HG02678 (cell line): ENCODE measurements around the gene HLA-A.
"Not testable (repeated sequence)": the region's sequence is repeated elsewhere in the genome, so short reads cannot be mapped to it uniquely, and the experiment has no call there.

Experiments
- ATAC-seq: cut with Tn5 transposase; IDR thresholded peaks from one replicate; pipeline ENCODE4 v1.9.1; 2021; ENCODE audit warnings: mild to moderate bottlenecking, moderate library complexity; ENCODE audit not compliant: unreplicated experiment

HLA-A gene

GRCh38 chr6:29959467-29959866 is 17.1 kb downstream of the HLA-A start:
- no peak for ATAC-seq

- no peak for ATAC-seq
Observed at GRCh38 chr6:29961966-29962365, 19.6 kb downstream of the HLA-A start.

GRCh38 chr6:29963697-29964096 is 21.4 kb downstream of the HLA-A start:
- not testable (repeated sequence) for ATAC-seq

- ATAC-seq, result no peak
Observed at GRCh38 chr6:29964518-29964886, 22.2 kb downstream of the HLA-A start.

GRCh38 chr6:29964887-29965562 is 22.7 kb downstream of the HLA-A start:
- ATAC-seq, result peak; percentile 96

- no peak for ATAC-seq
Observed at GRCh38 chr6:29965563-29965872, 23.2 kb downstream of the HLA-A start.

- peak; percentile 42 for ATAC-seq
Observed at GRCh38 chr6:29965873-29966601, 23.7 kb downstream of the HLA-A start.

GRCh38 chr6:29967379-29968010 is 25.2 kb downstream of the HLA-A start:
- no peak for ATAC-seq

GRCh38 chr6:29968130-29968529 is 25.8 kb downstream of the HLA-A start:
- ATAC-seq, result no peak

- ATAC-seq, result no peak
Observed at GRCh38 chr6:29968905-29969304, 26.6 kb downstream of the HLA-A start.

GRCh38 chr6:29970711-29971110 is 28.4 kb downstream of the HLA-A start:
- no peak for ATAC-seq

- ATAC-seq, result no peak
Observed at GRCh38 chr6:29974901-29975560, 32.7 kb downstream of the HLA-A start.

- ATAC-seq, result no peak
Observed at GRCh38 chr6:29975561-29975907, 33.2 kb downstream of the HLA-A start.

- ATAC-seq, result no peak
Observed at GRCh38 chr6:29976253-29976587, 33.9 kb downstream of the HLA-A start.

- peak; percentile 69 for ATAC-seq
Observed at GRCh38 chr6:29976588-29977424, 34.5 kb downstream of the HLA-A start.

GRCh38 chr6:29977425-29977727 is 35.0 kb downstream of the HLA-A start:
- ATAC-seq, result no peak

- ATAC-seq, result not testable (repeated sequence)
Observed at GRCh38 chr6:29980013-29980412, 37.7 kb downstream of the HLA-A start.

- ATAC-seq, result no peak
Observed at GRCh38 chr6:29980511-29980910, 38.2 kb downstream of the HLA-A start.

GRCh38 chr6:29981211-29981812 is 39.0 kb downstream of the HLA-A start:
- ATAC-seq, result no peak

GRCh38 chr6:29982097-29982496 is 39.8 kb downstream of the HLA-A start:
- no peak for ATAC-seq

GRCh38 chr6:29984232-29984631 is 41.9 kb downstream of the HLA-A start:
- no peak for ATAC-seq
